Endothelial cell of umbilical vein (primary cell): Measurements from ENCODE around the gene PPM1D. TPM values are rescaled to one million over a fixed set of nuclear protein-coding genes. Genes with fewer than 3 reads are reported as not detected.

Experiments
- BruUV-seq: library from RNA; stranded (reverse); fragments of 400-500 nt; replicated peaks from 2 replicates; lab custom pipeline; 2021; lab: Mats Ljungman, UMichigan
- CTCF ChIA-PET: fragments of 300-600, 350-600 bp; sonication (Branson Sonifier 250); formaldehyde crosslinking; loops from one replicate; lab custom pipeline; 2021; ENCODE audit warnings: antibody characterized with exemption, inconsistent platforms; lab: Charles Lee
- POLR2A ChIA-PET: fragments of 300-600, 350-600 bp; sonication (Branson Sonifier 250); formaldehyde crosslinking; loops from one replicate; lab custom pipeline; 2021; ENCODE audit warnings: antibody characterized with exemption, inconsistent platforms; lab: Charles Lee
- DNase-seq: peaks from one replicate; pipeline ENCODE4 v3.0.0-alpha.2; 2011; ENCODE audit warnings: low read depth, low spot score
- FAIRE-seq: peaks from 2 replicates; lab custom pipeline; 2011; peaks lifted over from hg19 to GRCh38; lab: Jason Lieb, UNC
- H2AFZ ChIP-seq: 2 replicates; pipeline ENCODE4 v1.6.0; 2012; ENCODE audit warnings: low read depth, low read length, control low read depth, inconsistent platforms
- H3K27ac ChIP-seq: 2 replicates; pipeline ENCODE4 v1.5.1; 2011; ENCODE audit warnings: low read depth, mild to moderate bottlenecking, control low read depth, low read length, moderate library complexity; ENCODE audit not compliant: insufficient read depth
- H3K27me3 ChIP-seq, 2 experiments: 2 replicates each; pipeline versions ENCODE4 v1.6.0 to v1.6.1; 2011; ENCODE audit warnings: low read length in 2 of 2, mixed read lengths in 1 of 2; ENCODE audit not compliant: control insufficient read depth in 2 of 2, insufficient read depth in 2 of 2
- H3K36me3 ChIP-seq, 2 experiments: 2 replicates in 1 of 2; 3 replicates in 1 of 2; pipeline ENCODE4 v1.5.1; 2011; ENCODE audit warnings: low read length in 2 of 2, mild to moderate bottlenecking in 1 of 2, moderate library complexity in 1 of 2; ENCODE audit not compliant: control insufficient read depth in 2 of 2, insufficient read depth in 2 of 2; ENCODE audit errors: extremely low read depth in 1 of 2
- H3K4me1 ChIP-seq: 3 replicates; pipeline ENCODE4 v1.5.1; 2011; ENCODE audit warnings: mild to moderate bottlenecking, low read length; ENCODE audit not compliant: control insufficient read depth, insufficient read depth; ENCODE audit errors: extremely low read depth
- H3K4me2 ChIP-seq: 2 replicates; pipeline ENCODE4 v1.6.1; 2011; ENCODE audit warnings: low read length, control low read depth, mixed read lengths; ENCODE audit not compliant: insufficient read depth
- H3K4me3 ChIP-seq, 3 experiments: fragments of 200-600 bp in 1 of 3; sonication (generic), shearing (Covaris generic) in 1 of 3; replicated peaks in 1 of 3; 2 replicates each; pipeline ENCODE4 v1.5.1; 2011 to 2016; ENCODE audit warnings: control low read depth in 3 of 3, low read length in 3 of 3, mild to moderate bottlenecking in 2 of 3, inconsistent platforms in 1 of 3, low read depth in 1 of 3, moderate library complexity in 1 of 3; ENCODE audit not compliant: insufficient read depth in 1 of 3
- H3K79me2 ChIP-seq: 2 replicates; pipeline ENCODE4 v1.6.0; 2012; ENCODE audit warnings: low read length, inconsistent platforms; ENCODE audit not compliant: control insufficient read depth, insufficient read depth
- H3K9ac ChIP-seq: replicated peaks from 2 replicates; pipeline ENCODE3; 2011; ENCODE audit warnings: low read length, control low read depth; ENCODE audit not compliant: insufficient read depth; ENCODE audit errors: extremely low read depth
- H3K9me1 ChIP-seq: replicated peaks from 3 replicates; pipeline ENCODE4 v1.6.0; 2011; ENCODE audit warnings: mild to moderate bottlenecking, low read length; ENCODE audit not compliant: control insufficient read depth, insufficient read depth; ENCODE audit errors: extremely low read depth
- H3K9me3 ChIP-seq: replicated peaks from 2 replicates; pipeline ENCODE4 v1.5.1; 2012; ENCODE audit warnings: low read length, inconsistent platforms; ENCODE audit not compliant: control insufficient read depth, insufficient read depth
- H4K20me1 ChIP-seq: replicated peaks from 2 replicates; pipeline ENCODE3; 2011; ENCODE audit warnings: mild to moderate bottlenecking, low read length; ENCODE audit not compliant: control insufficient read depth, insufficient read depth; ENCODE audit errors: extremely low read depth
- EZH2 ChIP-seq: IDR thresholded peaks from 2 replicates; pipeline ENCODE4 v1.6.1; 2012; ENCODE audit warnings: borderline replicate concordance, low read depth, mild to moderate bottlenecking, moderate library complexity, low read length, inconsistent platforms; ENCODE audit not compliant: severe bottlenecking
- FOS ChIP-seq: IDR thresholded peaks from 2 replicates; pipeline ENCODE4 v1.6.1; 2011; ENCODE audit warnings: mild to moderate bottlenecking, low read length, moderate library complexity, borderline replicate concordance; ENCODE audit not compliant: insufficient read depth
- GATA2 ChIP-seq: IDR thresholded peaks from 2 replicates; pipeline ENCODE4 v1.7.0; 2011; ENCODE audit warnings: low read depth, mild to moderate bottlenecking, moderate library complexity, mixed read lengths, low read length; ENCODE audit not compliant: insufficient read length, insufficient read depth
- MYC ChIP-seq: IDR thresholded peaks from one replicate; pipeline ENCODE4 v1.6.1; 2011; ENCODE audit warnings: mild to moderate bottlenecking, low read depth, low read length
- POLR2A ChIP-seq: IDR thresholded peaks from 2 replicates; pipeline ENCODE4 v1.6.1; 2012; ENCODE audit warnings: low read depth, mild to moderate bottlenecking, control low read depth, low read length
- dilution Hi-C: fragments of 300-500 bp; cut with MboI; formaldehyde crosslinking; loops from one replicate; pipeline ENCODE4 v1.15.0; 2019; ENCODE audit warnings: low sequenced_read_pairs; ENCODE audit not compliant: extremely low pct_ligation_motif_present
- intact Hi-C: fragments of 100-400 bp; cut with micrococcal nuclease; formaldehyde crosslinking; loops from one replicate; pipeline ENCODE4 v1.10.0; 2022
- polyA plus RNA-seq, 4 experiments: library from polyadenylated mRNA; depleted of rRNA in 3 of 4; stranded (reverse) in 3 of 4; unstranded in 1 of 4; fragments of >200 nt; gene quantifications; 2 replicates each; pipeline versions ENCODE4 v1.2.1 to v1.2.3, GENCODE V29; 2011 to 2012; ENCODE audit warnings: missing spikeins in 1 of 4
- total RNA-seq: library from RNA; stranded (reverse); gene quantifications from 2 replicates; pipeline ENCODE4 v1.2.3, GENCODE V29; 2021
- TF ChIP-seq, protein P1 (sequence below), 2 donors: IDR thresholded peaks; 1 replicate in 1 of 2; 2 replicates in 1 of 2; pipeline ENCODE4 v1.5.1; 2011; ENCODE audit warnings: low read length in 2 of 2, mild to moderate bottlenecking in 2 of 2, moderate library complexity in 2 of 2, control low read depth in 1 of 2, inconsistent platforms in 1 of 2, low read depth in 1 of 2; ENCODE audit not compliant: insufficient read depth in 1 of 2; ENCODE audit errors: extremely low read depth in 1 of 2

The PPM1D gene
- total and polyA plus RNA-seq, 2 donors (not counting 3 experiments of a cell fraction or from before 2014, with no cell fraction given) = 7.9 to 19.0 TPM

DNA sequence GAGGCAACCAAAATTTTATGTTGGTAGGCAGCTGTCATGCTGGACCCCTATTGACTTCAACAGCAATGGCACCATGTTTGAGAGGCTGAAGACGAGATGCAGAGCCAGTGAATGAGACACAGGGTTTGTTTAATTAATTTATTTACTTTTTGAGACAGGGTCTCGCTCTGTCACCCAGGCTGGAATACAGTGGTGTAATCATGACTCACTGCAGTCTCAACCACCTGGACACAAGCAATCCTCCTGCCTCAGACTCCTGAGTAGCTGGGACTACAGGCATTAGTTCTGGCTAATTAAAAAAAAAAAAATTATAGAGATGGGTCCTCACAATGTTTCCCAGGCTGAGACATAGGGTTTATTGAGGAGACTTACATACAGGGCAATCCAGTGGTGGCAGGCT, 36.2 kb upstream of the PPM1D start:
- no peak for DNase-seq
- no peaks in the 10 kb centered on the region for H3K9me1 ChIP-seq
- H3K4me1 ChIP-seq = no peaks in the 10 kb centered on the region
- ChIA-PET POLR2A (no interaction called here), CTCF (interaction anchor here (1.4 kb wide), 1 partner anchor 10 kb away, joined by 5 read pairs; no protein-coding TSS in a partner anchor)
- H3K9ac ChIP-seq = no peak overlapping the region
- H4K20me1 ChIP-seq = no peaks in the 10 kb centered on the region
- no peak overlapping the region for H3K27ac ChIP-seq
- H3K27me3 ChIP-seq = no peaks in the 10 kb centered on the region
- H3K79me2 ChIP-seq = no peaks in the 10 kb centered on the region
- TF ChIP-seq MYC (no peak), POLR2A (no peak), FOS (no peak), EZH2 (no peak), GATA2 (no peak)
- TF ChIP-seq, protein P1, sequence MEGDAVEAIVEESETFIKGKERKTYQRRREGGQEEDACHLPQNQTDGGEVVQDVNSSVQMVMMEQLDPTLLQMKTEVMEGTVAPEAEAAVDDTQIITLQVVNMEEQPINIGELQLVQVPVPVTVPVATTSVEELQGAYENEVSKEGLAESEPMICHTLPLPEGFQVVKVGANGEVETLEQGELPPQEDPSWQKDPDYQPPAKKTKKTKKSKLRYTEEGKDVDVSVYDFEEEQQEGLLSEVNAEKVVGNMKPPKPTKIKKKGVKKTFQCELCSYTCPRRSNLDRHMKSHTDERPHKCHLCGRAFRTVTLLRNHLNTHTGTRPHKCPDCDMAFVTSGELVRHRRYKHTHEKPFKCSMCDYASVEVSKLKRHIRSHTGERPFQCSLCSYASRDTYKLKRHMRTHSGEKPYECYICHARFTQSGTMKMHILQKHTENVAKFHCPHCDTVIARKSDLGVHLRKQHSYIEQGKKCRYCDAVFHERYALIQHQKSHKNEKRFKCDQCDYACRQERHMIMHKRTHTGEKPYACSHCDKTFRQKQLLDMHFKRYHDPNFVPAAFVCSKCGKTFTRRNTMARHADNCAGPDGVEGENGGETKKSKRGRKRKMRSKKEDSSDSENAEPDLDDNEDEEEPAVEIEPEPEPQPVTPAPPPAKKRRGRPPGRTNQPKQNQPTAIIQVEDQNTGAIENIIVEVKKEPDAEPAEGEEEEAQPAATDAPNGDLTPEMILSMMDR (IDR thresholded peaks at IDR 0.05; ENCODE audit: extremely low read depth in 1 of 2, insufficient read depth in 1 of 2, low read depth in 1 of 2, low read length in 2 of 2) = no peak
- BruUV-seq = no TSS peak
- no peaks in the 10 kb centered on the region for H3K9me3 ChIP-seq
- no peak overlapping the region for H3K4me2 ChIP-seq
- no peaks in the 10 kb centered on the region for H3K36me3 ChIP-seq
- no peak overlapping the region for H3K4me3 ChIP-seq
- dilution Hi-C loops = no loop called here
- FAIRE-seq = no peak
- intact Hi-C loops = no loop called here
- H2AFZ ChIP-seq = no peak overlapping the region

DNA sequence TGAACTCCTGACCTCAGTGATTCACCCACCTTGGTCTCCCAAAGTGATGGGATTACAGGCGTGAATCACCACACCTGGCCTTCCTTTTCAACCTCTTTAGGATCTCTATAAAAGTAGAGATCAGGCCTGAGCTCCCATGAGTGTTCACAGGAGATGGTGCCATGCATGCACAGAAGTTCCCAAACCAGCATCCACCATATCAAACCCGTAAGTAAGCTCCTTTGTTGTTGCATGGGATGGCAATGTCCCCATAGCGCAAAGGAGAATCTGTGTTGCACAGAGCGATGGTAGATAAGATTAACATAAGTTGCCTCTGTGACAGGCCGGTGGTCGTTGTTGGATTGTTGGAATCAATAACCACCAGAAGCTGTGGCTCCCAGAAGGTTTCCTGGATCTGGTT, 34.8 kb upstream of the PPM1D start:
- Histone ChIP-seq H4K20me1 (no peaks in the 10 kb centered on the region), H3K4me1 (no peaks in the 10 kb centered on the region), H3K36me3 (no peaks in the 10 kb centered on the region), H3K79me2 (no peaks in the 10 kb centered on the region), H3K9me1 (no peaks in the 10 kb centered on the region), H3K9ac (no peak overlapping the region), H3K27ac (no peak overlapping the region), H3K4me3 (no peak overlapping the region), H3K9me3 (no peaks in the 10 kb centered on the region), H2AFZ (no peak overlapping the region), H3K27me3 (no peaks in the 10 kb centered on the region), H3K4me2 (no peak overlapping the region)
- CTCF ChIA-PET = interaction anchor here (1.2 to 1.4 kb wide), 2 partner anchors 8 to 73 kb away, joined by 5 read pairs; no protein-coding TSS in a partner anchor
- TF ChIP-seq GATA2 (no peak), FOS (no peak), EZH2 (no peak), MYC (no peak)
- FAIRE-seq (no peak), DNase-seq (no peak)
- POLR2A ChIA-PET = interaction anchor here (0.7 kb wide), 1 partner anchor 26 kb away, joined by 7 read pairs; no protein-coding TSS in a partner anchor
- BruUV-seq = no TSS peak
- dilution Hi-C loops (no loop called here), intact Hi-C loops (no loop called here)
